HG03103 (cell line): ENCODE measurements around the gene AMPH.

Experiments used
- ATAC-seq: cut with Tn5 transposase; IDR thresholded peaks from one replicate; pipeline ENCODE4 v1.9.1; 2021; ENCODE audit warnings: low read depth; ENCODE audit not compliant: unreplicated experiment

AMPH gene

DNA sequence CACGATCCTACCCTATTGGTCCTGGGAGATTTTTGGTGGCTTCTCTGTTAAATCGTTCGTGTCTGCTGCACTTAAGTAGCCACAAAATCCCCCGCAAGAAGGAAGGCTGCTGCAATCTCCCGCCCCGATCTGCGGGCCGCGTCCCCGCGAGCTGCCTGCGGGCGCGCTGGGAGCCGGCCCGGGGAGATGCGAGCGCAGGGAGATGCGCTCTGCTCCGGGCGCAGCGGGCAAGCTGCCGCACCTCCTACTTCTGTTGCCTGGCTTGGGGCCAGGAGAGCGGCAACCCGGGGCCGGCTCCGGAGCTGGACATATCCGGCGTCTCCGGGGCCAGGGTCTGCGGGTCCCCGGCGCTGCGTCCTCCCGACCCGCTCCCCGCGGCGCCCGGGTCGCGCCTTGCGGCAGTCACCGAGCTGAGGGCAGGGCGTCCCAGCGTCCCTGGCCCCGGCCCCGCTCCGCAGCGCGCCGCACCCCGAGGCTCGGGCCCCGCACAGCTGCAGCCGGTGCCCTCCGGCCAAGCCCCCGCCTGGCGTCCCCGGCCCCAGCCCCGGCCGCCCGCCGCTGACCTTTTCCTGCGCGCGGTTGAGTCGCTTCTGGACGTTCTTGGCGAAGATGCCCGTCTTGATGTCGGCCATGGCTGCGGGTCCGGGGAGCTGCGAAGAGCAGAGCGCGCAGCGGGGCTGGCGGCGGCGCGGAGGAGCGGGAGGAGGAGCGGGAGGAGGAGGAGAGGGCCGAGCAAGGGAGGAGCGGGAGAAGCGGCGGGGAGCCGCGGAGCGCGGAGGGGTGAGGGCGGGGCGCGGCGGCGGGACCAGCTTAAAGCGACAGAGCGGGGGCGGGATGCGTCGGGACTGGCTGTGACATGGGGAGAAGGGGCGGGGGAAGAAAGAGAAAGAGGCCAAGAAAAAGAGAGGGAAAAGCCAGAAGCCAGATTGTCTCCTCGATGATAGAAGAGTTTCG is at the start of gene AMPH:
AMPH (minus strand) TSS at position 654 of the 954 bp plus-strand sequence; CDS start at position 632, 22 bp downstream.
- ATAC-seq = no peak

DNA sequence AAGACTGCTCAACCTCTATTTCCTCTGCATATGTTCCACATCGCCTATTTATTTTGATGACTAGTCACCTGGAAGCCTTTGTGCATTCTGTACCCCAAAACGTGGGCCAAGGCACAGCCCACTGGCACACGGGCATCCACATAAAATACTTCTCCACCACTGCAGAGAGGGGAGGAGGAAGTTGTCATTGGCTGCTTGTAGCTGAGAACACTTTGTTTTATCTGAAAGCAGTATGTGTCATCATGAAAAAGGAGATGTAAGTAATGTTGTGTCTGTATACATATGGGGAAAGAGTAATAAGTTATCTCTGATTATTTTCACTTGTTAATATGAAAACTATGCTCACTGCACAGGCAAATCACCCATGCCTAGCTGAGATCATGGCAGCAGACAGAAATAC is 48.2 kb upstream of the AMPH start:
- no peak for ATAC-seq

DNA sequence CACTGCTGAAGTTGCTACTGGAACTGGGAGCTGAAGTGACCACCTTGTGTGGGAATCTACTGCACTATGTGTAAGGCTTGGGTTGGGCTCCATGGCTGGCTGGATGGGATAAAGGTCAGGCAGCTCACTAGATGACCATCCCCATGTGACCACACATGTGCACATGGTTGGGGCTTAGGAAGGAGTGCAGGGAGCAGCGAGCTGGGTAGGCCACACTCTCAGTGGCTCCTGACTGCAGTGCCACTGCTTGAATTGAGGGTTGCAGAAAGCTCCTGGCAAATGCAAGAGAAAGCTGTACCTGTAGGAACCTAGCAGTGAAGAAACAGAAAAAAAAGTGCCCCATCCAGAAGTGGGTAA is 47.5 kb upstream of the AMPH start:
- ATAC-seq = no peak

DNA sequence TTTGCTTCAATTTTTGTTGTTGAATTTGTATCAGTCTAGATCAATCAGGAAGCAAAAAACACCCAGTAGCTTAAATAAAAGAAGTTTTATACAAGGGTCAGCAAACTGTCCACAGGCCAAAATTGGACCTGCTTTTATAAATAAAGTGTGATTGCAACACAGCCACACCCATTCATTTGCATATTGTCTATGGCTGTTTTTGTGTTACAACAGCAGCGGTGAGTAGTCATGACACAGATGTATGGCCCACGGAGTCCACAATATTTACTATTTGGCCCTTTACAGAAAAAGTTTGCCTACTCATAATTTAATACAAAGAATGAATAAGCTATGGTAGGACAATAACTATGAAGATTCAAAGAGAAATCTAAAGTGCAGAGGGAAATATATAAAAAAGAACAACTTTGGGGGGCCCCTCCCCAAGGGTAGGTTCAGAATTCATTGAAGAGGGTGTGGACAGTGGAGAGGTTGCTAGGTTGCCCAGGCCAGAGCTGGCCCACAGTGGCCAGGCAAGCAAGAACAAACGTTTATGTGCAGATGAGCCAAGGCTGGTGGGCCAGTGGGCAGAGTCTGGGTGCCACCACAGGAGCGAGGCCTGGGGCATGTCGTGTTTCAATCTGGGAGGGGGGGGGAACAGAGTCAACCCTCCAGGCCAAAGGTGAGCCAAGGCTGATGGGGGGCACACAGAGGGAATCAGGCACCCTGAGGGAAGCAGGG is 47.0 kb upstream of the AMPH start:
- ATAC-seq = no peak

DNA sequence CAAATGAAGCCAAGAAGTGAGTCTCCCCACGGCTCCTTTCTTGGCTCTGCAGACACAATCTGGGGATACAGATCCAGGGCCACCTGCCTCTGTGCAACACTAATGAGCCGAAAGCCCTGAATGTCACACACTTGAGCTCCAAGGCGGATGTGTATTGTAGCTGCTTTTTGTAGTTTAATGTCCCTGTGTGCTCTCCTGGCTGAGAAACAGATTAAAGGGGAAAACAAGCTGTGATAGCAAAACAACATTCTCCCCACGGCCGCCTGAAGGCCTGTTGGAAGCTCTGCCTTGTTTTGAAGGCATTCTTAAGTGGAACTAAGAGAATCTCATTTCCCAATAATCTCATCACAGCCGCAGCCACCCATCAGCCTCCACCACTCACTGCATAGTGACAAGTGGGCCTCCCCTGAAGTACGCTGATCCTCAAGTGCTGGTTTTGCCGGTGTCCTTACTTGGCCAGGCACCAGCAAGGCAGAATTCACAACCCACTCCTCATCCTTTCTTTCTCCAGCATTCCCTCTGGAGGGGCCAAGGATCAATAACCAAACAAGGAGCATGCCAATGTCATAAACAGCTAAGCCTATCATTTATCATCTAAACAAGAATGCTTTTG is 44.4 kb upstream of the AMPH start:
- no peak for ATAC-seq

DNA sequence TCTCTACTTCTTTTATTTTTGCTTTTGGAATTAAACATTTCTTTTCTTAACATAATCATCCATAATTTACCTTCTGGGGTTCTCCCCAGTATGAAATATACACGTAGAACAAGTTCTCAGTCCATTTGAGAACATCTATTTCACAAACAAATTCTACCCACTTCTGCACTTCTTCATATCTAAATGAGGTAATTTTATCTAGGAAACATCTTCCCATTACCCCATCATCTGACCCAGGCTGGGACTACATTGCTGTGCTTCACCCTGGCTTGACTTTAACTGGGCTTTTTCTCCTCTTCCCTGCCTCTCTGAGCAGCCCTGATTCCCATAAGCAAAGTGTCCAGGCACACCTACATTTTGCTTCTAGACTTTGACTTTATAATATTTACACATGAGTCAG is 43.3 kb upstream of the AMPH start:
- ATAC-seq = no peak

DNA sequence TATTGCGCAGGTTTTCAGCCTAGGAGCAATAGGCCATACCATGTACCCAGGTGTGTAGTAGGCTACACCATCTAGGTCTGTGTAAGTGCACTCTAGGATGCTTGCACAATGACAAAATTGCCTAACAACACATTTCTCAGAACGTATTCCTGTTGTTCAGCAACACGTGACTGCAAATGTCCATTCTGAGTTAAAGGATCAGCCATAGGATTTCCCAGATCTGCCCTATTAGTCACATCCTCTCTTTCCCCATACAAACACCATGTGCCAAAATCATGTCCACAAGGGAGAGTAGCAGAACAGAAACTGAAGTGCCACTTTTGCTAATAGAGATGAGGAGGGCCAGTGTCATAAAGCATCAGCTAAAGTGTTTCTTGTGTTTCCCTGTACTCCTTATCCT is 42.6 kb upstream of the AMPH start:
- ATAC-seq = no peak

DNA sequence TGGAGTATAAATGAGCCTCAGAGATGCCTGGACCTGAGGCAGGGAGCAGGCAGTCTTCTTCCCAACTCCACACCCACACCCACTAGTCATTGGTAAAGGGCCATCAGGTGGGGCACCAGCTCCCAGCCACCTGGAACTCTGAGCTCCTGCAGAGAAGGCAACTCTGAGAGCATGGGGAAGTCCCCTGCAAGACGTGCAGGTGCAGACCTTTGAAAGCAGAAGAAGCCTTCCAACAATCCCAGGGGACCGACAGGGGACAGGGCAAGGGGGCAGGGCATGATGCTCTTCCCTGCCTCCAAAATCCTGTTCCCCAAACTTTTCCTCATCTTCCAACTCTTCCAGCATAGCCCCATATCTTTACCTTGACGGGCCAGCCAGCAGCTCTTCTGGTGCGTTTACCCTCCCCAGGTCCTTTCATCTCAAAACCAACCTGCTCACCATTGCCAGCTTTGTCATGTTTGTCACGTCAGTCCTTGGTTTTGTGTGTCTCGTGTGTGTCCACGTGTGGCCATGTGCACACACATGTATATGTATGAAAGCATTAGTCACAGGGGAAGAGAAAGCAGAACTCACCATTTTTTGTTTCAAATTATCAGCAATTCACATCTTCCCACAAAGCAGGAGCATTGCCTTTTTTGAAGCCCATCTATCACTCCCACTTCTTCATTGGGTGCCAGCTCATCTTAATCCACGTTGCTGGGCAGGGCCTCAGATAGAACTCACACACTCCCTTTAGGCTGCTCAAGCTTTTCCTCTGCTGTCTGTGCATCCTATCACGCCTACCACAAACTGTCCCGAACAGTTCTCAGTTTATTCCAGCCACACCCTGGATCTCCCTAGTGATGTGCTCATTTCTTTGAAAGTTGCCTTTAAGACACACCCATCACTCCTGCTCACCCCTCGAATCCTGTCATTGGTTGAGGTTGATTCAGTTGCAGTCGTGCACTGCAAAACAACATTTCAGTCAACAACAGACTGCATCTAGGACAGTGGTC is 41.0 kb upstream of the AMPH start:
- ATAC-seq = no peak

DNA sequence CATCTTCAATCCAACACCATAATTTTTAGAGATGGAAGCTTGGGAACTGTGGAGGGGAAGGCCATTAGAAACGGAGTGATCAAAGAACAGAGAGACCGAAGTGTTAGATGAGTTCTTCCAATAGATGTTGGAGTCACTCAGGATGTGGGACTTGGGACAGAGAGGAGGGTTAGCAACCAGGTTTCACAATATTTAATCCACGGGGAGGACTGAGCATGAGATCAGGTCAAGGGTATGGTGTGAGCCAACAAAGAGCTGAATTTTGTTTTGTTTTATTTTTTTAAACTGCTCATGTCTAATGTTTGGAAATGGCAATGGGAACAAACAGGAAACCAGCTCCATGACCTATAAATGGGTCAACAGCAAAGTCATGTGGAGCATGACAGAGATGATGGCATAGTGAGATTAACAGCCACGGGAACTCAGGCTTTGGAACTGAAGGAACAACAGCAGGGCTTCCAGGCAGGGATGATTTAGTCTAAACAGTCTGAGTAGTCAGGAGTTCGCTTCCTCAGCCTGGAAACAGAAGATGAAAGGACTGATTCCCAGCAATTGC is 38.9 kb upstream of the AMPH start:
- no peak for ATAC-seq

DNA sequence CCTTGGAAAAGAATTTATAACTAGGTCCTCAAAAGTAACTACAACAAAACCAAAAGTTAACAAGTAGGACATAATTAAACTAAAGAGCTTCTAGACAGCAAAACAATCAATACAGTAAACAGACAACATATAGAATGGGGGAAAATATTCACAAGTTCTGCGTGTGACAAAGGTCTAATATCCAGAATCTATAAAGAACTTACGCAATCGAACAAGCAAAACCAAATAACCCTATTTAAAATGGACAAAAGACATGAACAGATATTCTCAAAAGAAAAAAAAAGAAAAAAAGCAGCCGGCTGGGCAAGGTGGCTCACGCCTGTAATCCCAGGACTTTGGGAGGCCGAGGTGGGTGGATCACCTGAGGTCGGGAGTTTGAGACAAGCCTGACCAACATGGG is 33.8 kb upstream of the AMPH start:
- ATAC-seq = no peak

DNA sequence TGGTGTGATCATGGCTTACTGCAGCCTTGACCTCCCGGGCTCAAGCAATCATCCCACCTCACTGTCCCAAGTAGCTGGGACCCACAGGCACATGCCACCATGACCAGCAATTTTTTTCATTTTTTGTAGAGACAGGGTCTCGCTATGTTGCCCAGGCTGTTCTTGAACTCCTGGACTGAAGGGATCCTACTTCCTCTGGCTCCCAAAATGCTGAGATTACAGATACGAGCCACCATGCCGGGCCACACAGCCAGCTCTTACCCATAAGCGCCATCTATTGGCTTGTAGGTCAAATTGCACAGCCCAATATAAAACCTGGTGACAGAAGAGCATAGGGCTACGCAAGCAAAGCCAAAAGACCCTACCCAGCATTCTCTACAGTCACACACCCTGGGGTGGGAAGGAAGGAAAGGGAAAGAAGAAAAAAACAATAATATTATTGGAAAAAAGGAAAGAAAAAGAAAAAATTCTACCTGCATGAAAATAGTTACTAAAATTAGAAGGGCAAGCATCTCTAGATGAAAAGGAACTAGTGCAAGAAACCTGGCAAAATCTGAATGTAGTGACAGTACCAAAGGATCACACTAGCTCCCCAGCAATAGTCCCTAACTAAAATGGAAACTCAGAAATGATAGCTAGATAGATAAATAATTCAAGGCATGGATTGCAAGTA is 29.4 kb upstream of the AMPH start:
- no peak for ATAC-seq

DNA sequence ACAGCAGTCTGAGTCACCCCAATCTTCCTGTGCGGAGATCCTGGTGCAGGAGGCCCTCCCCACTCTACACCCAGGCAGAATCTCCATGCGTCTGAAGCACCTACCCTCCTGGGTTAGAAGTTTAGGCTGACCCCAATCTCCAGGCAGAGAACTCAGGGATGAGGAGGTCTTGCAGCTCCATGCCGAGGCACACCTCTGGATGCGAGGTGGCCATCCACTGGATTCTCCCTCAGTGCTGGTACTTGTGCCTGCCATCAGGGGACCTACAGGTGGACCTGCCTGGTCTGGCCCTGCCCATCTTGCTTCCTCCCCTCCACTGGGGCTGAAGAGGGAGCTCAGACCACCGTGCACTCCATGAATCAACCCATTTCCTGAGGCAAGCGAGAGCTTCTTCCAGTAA is 28.8 kb upstream of the AMPH start:
- ATAC-seq = no peak

DNA sequence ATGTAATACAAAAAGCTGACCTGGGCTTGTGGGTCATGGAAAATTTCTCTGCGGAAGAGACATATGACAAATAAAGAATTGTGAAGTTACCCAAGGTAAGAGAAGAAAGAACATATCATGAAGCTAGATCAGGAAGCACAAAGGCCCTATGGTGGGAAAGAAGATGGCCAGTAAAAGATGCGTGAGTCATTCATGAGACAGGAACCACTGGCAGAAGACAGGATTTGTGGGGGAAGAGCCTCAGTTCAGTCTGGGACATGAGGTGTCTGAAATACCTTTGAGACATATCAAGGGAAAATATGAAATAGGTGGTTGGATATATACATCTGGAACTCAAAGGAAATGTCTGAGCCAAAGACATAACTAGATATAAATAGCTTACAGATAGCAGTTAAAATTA is 27.7 kb upstream of the AMPH start:
- ATAC-seq = no peak

DNA sequence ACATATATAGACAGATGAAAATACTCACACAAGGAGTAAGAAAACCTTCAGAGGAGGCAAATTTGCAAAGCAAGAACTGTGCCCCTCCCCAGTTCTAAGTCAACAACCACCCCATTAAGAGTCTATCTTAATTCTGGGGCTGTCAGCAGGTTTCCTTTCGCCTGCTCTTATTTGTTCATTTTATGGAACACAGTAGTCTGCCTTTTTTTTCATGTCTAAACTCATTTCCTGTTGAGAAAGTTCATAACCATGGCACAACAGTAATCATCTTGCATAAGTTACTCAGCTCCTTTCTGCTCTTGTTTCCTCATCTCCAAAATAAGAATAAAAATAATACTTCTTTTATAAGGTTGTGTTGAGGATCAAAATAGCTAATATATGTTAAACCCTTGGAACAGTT is 25.8 kb upstream of the AMPH start:
- ATAC-seq = no peak

DNA sequence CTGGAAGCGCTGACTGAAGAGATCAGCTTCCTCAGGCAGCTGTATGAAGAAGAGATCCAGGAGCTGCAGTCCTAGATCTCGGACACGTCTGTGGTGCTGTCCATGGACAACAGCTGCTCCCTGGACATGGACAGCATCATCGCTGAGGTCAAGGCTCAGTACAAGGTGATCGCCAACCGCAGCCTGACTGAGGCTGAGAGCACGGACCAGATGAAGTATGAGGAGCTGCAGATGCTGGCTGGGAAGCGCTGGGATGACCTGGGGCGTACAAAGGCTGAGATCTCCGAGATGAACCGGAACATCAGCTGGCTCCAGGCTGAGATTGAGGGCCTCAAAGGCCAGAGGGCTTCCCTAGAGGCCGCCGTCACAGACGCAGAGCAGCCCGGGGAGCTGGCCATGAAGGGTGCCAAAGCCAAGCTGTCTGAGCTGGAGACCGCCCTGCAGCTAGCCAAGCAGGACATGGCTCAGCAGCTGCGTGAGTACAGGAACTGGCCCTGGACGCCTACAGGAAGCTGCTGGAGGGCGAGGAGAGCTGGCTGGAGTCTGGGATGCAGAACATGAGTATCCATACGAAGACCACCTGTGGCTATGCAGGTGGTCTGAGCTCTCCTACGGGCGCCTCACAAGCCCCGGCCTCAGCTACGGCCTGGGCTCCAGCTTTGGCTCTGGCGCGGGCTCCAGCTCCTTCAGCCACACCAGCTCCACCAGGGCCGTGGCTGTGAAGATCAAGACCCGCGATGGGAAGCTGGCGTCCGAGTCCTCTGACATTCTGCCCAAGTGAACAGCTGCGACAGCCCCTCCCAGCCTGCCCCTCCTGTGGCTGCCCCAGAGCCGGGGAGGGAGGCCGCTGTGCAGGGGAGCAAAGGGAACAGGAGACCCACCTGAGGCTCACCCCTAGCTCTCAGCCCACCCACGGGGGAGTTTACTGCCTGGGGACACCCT is 24.9 kb upstream of the AMPH start:
- no peak for ATAC-seq

DNA sequence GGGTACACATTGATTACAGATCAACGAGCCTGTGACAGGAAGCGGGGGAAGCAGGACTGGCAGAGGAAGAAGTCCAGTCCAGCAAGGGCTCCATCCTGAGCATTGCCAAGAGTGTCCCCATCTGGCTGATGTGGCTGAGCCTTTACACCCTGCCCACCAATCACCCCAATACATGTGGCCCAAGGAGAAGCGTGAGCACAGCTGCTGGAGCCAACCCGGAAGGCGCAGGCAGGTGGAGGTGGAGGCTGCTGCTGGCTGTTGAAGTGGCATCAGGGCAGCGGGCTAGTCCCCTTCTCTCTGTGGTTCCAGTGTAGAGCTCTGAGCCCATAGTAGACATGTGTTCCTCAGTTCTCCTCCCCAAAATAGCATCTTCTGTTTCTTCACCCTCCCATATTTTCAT is 6.8 kb upstream of the AMPH start:
- ATAC-seq = no peak

DNA sequence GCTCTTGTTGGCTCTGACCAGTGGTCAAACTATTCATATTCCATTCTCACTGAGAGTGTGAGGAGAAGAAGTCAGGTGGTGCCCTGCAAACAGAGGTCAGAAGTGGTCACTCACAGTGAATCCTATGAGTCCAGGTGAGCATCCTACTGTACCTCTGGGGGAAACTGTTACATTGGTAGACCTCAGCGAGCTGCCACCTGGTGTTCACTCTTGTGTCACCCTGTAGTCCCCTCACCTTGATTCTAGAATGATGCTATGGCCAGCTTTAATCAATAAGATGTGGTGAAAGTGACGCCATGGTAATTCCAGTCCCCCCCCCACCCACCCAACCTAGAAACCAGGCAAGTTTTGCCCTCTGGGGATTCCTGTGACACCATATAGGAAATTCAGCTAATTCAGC is 1.2 kb upstream of the AMPH start:
- ATAC-seq = no peak
